EL (cell line): Measurements from ENCODE around the gene POU4F1.
A peak's percentile ranks its signal among the peaks of the same experiment; 100 is the strongest.

Source experiments
- DNase-seq: peaks from one replicate; pipeline ENCODE4 v3.0.0-alpha.2; 2016

The POU4F1 gene

DNA sequence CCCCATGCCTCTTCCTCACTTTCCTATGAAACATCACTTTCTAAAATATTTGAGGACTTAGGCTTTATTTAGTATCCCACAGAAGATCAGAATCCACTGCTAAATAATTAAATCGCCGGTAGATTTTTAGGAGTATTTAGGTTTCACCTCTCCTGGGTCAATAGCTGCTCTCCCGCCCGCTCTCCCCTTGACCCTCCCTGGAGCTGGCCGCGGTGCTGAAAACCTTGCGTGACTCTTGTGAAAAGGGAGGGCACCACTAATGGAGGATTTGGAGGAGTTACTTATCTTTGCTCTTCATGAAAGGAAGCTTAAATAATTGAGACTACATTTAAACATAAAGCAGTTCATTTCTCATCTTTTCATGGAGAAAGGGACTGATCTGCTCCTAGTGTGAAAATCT is 14.1 kb downstream of the POU4F1 start:
- peak; percentile 26 for DNase-seq

DNA sequence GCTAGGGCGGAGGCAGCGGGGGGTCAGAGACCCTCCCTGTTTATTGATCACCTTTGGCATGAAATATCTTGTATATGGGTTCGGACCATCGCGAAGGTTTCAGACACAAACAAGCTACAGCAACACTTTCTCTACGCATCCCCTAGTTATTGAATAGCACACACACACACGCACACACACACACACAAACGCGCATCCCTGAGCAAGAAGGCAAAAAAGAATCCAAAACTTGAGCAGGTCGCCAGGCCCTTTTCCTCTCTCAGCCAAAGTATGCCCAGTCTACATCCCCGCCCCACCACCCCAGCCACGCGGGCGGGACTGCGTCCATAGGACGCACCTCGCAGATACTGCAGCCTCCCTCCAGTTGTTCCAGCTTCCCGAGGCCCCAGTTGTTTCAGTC is 16.0 kb downstream of the POU4F1 start:
- no peak for DNase-seq

DNA sequence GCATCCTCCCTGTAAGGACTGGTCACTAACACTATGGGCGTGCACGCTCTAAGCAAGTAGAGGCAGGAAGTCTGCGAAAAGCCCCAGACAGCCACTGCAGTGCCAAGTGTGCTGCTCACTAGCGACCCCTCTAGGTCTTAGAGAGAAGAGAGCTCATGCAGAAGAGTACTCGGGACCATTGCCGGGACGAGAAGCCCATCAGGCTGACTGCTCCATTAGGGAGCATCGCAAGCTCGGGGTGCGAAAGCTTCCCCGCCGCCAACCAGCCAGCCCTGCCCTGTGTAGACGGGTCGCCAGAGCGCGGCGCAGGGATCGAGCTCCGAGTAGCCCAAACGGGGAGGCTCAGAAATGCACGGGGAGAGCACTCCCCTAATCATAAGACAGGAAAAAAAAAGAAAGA is 16.6 kb downstream of the POU4F1 start:
- DNase-seq = no peak

DNA sequence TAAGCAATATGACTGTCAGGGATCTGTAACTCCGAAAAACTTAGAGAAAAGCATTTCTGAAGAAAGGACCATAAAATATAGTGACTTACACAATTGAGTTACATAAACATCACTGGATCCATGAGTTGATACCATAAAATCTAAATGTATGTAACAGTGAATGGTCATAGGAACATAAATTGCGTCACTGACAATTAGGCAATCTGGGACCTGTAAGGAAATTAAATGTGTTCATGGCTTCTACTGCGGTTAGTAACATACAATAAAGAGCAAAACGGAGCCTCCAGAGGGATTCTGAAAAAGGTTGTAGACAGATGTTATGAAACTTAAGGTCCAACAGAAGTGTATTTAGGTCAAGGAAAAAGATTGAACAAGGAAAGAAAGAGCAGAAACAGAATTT is 27.1 kb downstream of the POU4F1 start:
- no peak for DNase-seq

DNA sequence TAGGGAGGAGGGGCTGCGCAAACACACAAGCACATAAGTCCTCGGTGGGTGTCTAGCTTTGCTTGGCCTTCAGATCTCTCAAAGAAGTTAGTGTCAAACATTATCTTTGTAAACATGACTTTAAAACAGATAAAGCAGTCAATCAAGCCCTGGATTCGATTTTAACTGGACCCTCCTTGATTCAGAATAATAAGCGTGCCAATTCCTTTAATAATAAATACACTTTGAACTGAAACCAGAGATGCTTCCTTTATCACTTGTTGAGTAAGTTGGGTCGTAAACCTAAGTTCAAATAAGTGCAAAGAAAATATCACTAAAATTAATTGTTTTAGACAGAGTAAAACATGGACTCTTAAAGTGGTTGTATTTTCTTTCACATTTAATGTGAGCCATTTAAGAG is 30.9 kb downstream of the POU4F1 start:
- DNase-seq = no peak

DNA sequence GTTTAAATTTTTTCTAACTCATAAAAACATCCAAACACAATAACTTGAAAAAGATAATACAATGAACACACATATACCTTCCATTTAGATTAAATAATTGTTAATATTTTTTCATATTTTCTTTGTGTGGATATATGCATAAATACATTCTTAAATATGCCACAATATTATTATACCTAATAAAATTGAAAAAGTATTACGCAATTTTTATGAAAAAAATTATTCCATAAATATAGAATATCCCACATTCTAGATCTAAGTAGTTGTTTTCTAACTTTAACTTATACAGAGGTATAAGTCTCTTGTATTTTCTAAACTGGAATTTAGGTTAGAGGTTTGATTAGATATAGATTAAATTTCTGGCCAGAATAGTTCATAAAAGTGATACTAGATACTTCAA is 34.3 kb downstream of the POU4F1 start:
- DNase-seq = no peak

DNA sequence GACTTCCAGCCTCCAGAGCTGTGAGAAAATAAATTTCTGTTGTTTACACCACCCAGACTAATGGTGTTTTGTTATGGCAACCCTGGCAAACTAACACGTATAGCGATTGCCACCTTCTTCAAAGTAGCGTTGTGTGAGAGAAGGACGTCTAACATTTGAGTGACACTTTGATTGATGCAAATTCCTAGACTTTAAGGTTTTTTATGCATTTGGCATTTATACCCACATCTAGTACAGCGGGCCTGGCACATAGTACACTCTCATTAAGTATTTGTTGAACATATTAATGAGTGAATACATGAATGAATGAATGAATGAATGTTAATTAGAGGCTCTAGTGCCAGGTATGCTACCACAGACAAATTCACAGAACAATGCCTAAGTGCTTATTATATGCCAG is 36.7 kb downstream of the POU4F1 start:
- DNase-seq = no peak

DNA sequence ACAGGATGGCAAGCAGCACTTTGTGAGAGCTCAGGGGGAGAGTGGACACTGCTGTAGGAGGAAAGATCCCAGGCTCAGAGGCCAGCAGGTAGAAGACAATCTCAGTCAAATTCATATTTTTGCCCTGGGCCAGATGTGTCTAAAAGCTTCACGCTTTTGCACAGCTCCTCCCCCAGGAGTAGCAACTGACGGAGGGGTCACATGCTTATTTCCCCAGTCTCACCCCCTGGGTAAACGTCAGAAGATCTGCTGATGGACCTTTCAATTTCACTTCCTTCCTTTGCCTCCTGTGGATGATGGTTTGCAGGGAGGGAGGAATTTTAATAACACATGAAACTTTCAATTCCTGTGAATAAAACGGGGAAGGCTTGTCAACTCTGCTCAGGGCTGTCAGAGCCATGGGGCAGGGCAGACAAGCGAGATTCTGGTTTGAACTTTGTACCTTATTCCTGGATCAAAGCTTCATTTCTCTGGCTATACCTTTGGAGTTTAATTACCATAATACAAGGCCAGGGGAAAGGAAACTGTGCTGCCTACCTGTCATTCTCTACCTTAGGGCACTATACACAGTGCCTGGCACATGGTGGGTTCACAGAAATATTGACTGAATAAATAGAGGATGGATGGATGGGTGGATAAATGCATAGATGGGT is 41.0 kb downstream of the POU4F1 start:
- DNase-seq = no peak
